HG02870 (cell line): Measurements from ENCODE around the gene PUS1.

Experiments
- ATAC-seq: cut with Tn5 transposase; IDR thresholded peaks from one replicate; pipeline ENCODE4 v1.9.1; 2021; ENCODE audit warnings: mild to moderate bottlenecking, moderate library complexity; ENCODE audit not compliant: unreplicated experiment

The PUS1 gene

GRCh38 chr12:131989021-131989420, 59.9 kb downstream of the PUS1 start:
- ATAC-seq = no peak

- ATAC-seq = no peak
Observed at GRCh38 chr12:131990066-131990979, 61.2 kb downstream of the PUS1 start.

- ATAC-seq = no peak
Observed at GRCh38 chr12:131990980-131991305, 61.9 kb downstream of the PUS1 start.

- no peak for ATAC-seq
Observed at GRCh38 chr12:131991816-131992430, 62.8 kb downstream of the PUS1 start.

- ATAC-seq = peak; percentile 57
Observed at GRCh38 chr12:131994589-131994988, 65.5 kb downstream of the PUS1 start.
